NCI-H2171 treated with DMSO at 0.1 percent for 48 hours (cell line): ENCODE data around the gene ANKRD29.

Source experiments
- DNase-seq: peaks from one replicate; lab custom pipeline; 2025; lab: John Stamatoyannopoulos, UW

ANKRD29 gene, protein sequence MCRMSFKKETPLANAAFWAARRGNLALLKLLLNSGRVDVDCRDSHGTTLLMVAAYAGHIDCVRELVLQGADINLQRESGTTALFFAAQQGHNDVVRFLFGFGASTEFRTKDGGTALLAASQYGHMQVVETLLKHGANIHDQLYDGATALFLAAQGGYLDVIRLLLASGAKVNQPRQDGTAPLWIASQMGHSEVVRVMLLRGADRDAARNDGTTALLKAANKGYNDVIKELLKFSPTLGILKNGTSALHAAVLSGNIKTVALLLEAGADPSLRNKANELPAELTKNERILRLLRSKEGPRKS

DNA sequence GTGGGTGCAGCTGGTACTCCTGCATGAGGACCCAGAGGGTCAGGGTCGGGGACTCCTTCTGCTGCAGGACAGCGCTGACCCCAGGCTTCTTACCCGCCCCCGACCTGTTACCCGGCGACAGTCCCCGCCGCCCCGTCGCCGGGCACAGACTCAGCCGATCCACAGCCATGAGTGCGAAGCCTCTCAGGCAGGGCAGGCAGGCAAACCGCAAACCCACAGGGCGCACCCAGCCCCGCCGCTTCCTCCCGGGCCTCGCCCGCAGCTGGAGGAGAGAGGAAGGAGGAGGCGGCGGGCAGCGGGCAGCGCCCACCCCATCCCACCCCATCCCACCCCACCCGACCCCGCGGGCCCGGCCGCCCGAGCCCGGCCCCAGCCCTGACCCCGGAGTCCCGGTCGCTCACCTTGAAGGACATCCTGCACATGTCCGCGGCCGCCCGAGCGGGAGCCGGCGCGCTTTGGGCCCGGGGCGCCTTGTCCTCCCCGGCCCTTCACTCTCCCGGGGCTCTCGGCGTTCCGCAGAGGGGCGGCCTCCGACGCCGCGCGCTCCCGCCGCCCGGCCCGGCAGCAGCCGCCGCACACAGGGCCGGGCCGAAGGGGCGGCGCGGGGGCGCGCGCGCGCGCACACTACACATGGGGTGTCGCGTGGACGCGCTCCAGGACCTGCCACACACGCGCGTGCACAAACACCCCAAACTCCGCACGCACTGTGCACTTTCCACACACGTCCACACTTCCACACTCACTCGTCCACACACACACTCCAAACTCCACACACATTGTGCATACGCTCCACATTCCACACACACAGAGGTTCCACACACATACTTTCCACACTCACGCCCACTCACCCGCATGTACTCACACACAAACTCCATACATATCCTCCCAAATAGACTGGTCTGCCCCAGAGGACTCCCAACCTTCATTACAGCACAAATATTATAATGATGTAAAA, at the start of gene ANKRD29:
TSS of gene ANKRD29 (minus strand) at position 603 of the 955 bp plus-strand sequence. CDS start at position 422, 181 bp downstream.
- peak; percentile 25 for DNase-seq

DNA sequence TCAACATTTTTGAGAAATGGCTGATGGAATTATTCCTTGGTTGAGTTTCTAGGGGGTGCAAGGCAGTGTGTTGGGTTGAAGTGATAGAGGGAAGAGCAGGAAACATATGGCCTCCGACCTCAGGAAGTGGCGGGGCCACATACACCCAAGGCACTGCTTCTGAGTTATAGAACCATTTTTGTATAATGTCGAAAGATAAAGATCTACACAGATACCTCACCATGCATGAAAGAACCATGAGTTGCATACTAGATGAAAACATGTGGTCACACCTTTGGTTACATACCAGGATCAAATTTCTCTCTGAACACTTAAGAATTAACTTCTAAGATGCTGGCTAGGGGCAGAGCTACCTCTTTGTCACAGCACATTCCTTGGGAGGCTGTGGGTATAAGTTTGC, 49.7 kb upstream of the ANKRD29 start:
- DNase-seq, result peak; percentile 39

DNA sequence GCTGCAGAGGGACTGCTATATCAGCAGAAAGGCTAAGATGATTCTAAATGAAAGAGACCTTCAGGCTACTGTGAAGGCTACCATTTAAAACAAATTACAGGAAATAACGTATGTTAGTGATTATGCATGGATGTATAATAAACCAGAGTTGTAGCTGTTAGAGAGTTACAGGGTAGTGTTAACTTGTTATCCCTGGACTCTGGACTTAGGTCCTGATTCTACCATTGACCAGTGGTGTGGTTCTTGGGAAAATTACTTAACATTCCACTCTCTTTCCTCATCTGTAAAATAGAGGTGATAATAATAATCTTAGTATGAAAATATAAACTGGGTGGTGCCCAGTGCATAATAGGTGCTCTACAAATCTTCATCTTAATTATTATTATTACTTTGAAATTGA, 48.7 kb upstream of the ANKRD29 start:
- no peak for DNase-seq

DNA sequence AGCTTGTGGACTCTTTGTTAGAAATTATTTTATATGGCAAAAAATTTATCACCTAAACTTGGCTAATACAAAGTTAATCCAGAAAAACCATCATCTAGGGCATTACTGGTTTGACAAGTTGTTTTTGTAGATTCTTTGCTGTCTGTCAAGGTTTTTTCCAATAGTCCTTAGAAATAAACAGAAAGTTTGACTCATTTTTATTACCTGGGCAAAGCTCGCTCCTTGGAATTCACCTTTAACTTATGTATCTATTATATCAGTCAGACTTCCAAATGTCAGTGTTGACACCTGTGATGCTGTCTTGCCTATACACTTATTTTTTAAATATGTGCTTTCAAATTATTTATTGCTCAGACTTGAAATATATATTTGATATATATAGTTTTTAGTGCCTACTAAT, 48.2 kb upstream of the ANKRD29 start:
- no peak for DNase-seq

DNA sequence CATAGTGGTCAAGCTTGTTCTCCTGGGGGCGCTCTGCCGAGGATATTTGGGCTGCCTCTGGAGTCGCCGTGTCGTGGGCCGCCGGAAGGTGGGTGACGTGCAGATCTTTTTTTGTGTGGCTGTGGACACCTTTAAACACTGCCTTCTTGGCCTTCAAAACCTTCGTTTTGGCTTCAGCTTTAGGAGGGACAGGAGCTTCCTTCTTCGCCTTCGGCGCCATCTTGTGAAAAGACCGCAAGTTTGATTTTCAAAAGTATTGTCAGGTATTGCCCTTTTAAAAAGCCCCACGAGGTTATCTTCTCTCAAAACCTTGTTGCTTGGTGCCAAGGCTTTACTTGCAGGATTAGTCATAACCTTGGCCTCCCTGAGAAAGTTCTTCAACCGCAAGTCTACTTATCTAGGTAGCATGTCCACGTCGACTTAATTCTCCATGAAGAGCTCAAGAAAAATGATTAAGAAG, 47.4 kb upstream of the ANKRD29 start:
- DNase-seq, result no peak

DNA sequence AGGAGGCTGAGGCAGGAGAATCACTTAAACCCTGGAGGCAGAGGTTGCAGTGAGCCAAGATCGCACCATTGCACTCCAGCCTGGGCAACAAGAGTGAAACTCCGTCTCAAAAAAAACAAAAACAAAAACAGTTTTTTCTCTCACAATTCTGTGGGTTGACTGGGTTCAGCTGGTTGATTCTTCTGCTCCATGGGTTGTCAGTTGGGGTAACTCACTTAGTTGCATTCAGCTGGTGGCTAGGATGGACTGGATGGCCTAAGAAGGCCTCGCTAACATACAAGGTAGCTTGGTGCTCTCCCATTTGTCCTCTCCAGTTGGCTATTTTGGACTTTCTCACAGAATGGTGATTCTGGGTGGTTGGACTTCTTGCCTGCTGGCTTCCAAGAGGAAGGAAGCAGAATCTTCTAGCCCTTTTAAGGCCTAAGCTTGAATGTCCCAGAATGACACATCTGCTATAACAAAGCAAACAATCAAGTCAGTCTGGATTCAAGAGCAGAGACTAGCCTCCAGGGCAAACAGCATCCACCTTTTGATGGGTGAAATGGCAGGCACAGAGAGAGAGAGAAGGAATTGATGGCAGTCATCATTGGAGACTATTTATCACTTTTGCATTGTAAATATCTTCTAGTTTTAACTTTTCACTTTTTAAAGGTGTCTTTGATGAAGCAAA, 44.4 kb upstream of the ANKRD29 start:
- DNase-seq, result no peak

DNA sequence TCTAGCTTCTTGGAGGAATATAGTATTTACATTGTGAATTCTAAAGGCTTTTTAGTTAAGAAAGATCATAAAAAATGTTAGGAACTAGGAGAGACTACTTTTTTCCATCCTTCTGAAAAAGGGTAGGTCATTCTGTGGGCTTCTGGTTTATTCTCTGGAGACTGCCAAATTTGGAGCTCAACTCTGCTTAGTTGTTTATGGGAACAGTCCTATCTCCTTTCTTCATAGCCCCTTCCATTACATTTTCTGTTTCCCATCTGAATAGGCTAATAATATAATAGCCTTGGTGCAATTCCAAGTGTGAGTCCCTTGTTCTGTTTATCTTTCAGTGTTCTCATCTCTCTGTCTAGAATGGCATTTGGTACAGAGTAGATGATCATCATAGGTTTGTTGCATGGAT, 42.1 kb upstream of the ANKRD29 start:
- DNase-seq, result no peak

DNA sequence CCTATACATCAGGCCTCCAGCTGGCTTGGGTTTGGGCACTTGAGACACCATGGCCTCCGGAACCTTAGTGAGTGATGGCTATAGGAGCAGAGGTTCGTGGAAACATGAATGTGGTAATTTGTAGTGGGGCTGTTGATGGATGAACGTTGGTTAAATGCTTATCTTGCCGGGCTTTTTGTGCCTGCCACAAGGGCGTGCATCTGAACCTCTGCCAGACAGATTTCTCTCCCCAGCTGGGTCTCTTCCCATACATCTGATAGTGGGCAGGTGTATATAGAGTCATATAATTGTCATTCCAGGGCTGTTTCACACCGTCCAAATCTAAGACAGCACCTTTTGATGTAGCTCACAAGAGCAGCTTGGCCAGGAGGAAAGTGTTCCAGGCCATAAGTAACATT, 41.3 kb upstream of the ANKRD29 start:
- DNase-seq, result no peak

DNA sequence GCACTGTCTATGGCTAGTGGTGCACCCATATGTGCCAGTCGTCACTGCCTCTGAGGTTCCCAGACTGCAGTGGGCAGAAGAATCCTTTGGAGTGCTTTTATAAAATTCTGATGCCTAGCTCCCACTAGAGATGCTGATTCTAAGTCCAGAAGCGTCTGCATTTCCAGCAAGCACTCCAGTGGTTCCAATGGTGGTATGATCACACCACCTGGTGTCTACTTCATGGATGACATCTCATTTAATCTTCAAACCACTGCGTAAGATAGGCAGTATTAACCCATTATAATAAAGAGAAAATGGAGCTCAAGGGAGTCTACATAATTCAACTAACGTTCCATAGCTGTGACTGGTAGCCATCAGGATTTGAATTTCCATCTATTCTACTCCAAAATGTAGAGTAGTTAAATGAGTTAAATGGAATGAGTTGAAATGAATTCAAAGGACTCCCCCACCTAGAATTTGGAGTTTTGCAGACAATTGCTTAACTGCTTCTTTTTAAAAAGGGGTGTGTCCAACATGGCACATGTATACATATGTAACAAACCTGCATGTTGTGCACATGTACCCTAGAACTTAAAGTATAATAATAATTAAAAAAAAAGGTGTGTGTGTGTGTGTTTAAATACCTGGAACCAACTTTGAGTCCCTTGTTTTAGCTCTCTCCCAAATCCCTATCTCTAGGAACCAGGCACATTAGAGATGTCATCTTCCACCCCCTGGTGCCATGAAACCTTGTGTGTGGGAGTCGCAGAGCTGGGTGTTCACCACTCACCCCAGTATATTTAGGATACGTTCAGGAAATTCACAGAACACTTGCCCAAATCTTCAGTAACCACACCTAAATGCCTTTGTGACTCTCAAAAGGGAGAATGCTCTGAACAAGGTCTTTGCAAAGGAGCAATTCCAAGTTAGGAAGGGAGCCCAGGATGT, 40.6 kb upstream of the ANKRD29 start:
- DNase-seq, result peak; percentile 25

DNA sequence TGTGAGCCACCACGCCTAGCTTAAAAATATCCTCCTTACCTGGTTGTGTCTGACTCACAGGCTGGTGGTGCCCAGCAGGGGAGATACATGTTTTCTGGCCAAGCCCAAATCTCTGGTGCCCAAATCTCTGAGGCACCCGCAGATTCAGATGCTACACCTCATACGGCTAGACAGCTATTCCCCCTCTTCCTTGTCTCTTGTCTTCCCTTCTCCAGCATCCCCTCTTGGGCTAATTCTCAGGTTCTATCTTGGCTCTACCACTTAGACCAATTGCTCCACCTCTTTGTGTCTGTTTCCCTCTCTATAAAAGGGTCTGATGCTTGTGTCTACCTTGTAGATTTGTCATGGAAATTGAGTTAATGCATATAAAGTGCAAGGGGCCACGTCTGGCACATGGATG, 39.9 kb upstream of the ANKRD29 start:
- DNase-seq, result no peak

DNA sequence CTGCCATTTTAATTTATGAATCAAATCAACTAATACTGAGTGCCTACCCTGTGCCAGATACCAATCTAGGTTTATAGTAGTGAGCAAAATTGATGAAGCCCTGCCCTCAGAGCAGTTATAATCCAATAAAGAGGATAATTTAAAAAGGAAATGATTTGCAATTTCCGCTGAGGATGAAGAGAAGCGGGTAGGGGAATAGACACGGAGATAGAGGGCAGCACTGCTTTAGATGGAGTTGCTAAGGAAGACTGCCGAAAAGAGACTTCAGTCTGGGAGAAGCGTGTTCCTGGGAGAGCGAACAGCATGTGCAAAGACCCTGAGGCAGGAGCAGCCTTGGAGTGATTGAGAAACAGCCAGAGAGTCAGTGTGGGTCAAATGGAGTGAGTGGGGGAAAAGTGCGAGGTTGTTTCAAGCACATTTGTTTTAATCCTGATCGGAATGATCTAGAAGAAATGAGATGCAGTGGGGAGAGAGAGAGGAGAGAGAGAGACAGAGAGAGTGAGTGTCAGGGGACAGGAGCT, 38.9 kb upstream of the ANKRD29 start:
- no peak for DNase-seq

DNA sequence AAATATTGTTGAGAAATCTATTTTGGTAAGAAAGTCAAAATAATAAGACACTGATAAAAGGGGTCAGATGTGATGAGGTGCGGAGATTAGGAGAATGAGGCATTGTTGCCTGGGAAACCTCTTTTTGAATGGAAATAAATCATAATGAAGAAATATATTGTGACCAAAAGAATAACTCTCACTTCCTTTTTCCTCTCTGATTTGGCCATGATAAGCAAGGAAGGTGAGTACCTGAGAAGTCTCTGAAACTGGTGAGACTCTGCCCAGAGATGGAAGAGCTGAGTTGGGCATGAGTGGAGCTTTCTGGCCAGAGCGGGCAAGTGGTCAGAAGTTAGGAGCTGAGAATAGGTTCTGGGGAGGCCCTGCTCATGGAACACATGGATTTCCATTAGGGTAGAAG, 38.3 kb upstream of the ANKRD29 start:
- no peak for DNase-seq

DNA sequence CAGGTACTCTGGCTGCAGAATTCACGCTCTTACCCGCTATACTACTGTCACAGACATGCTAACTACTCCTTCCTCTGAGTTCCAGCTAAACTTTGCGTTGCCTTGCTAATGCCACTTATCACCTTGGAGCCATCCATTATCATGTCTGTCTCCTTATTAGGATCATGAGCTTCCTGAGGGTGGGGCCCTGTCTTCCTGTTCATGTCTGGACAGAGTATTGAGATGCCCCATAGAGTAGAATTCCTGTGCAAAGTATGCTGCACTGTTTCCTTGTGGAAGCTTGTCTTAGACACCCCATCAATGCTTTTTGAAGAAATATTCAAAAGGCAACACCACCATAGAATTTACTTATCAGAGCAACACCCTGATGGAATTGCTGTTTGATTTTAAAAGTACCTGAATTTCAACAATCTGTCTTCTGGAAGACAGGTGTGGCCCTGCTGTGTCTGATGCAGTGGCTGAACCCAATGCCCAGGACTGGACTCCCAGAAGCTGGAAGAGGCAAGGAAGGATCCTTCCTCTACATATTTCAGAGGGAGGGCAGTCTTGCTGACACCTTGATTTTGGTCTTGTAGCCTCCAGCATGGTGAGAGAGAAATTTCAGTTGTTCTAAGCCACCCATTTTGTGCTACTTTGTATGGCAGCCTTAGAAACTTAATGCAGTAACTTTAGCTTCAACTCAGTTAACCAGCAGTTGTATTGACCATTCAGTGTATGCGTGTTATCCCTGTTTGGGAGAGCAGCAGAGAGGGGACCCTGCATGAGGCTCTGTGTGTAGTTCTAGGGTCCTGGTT, 32.1 kb upstream of the ANKRD29 start:
- no peak for DNase-seq

DNA sequence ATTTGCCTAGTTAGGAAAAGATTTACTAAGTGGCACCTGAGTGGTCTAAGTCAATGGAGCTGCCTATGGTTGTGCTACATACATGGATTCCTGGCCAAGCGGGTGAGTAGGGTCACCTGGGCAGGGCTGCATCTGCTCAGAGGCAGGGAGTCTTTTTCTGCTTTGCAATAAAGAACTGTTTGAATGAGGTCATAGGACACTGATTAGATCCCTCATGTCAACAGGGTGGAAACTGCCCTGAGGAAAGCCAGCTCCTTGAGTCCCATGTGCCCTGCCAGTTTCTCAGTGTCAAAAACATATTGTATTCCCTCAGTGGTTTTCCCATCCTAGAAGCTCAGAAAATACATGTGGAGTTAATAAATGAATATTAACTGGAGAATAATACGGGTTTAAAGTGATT, 31.1 kb upstream of the ANKRD29 start:
- no peak for DNase-seq

DNA sequence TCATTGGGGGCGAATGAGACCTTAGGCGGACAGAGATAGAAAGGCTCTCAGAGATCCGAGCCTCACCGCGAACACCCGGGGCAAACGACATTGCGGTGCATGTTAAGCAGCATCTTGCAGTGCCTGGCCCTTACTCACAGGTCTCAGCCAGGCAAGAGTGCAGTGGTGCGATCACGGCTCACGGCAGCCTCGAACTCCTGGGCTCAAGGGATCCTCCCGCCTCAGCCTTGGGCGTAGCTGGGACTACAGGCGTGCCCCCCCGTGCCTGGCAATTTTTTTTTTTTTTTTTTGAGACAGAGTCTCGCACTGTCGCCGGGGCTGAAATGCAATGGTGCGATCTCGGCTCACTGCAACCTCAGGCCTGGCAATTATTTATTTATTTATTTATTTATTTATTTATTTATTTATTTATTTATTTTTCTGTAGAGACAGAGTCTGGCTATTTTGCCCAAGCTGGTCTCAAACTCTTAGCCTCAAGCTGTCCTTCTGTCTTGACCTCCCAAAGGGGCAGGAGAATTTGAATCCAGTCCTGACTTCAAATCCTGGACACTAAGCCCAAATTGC, 27.9 kb upstream of the ANKRD29 start:
- DNase-seq, result peak; percentile 26

DNA sequence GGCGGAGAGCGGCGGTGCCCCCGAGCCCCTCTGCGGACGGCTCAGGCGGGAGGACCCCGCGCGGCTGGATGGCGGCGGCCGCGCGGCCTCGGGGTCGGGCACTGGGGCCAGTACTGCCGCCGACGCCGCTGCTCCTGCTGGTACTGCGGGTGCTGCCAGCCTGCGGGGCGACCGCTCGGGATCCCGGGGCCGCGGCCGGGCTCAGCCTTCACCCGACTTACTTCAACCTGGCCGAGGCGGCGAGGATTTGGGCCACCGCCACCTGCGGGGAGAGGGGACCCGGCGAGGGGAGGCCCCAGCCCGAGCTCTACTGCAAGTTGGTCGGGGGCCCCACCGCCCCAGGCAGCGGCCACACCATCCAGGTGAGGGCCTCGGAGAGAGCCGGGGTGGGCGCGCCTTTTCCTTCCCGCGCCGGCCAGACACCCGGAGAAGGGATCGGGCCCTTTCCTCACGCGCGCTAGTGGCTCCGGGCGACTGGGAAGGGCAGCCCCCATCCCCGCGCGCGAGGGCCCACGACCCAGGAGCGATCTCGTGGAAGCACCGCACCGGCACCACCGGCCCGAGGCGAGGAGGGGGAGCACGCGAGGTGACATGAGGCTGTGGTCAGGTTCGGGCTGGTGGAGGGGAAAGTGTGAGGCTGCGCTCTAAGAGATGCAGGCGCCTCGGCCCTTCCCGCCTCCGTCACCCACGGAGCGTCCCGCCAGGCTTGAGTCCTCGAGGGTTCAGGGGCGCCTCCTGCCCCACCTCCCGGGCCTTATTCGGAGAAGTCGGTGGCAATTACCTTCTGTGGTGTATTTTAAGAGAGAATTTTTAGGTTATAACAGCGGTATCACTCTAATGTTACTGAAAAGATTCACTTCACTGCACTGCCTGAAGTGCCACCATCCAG, 27.1 kb upstream of the ANKRD29 start:
- peak; percentile 37 for DNase-seq

DNA sequence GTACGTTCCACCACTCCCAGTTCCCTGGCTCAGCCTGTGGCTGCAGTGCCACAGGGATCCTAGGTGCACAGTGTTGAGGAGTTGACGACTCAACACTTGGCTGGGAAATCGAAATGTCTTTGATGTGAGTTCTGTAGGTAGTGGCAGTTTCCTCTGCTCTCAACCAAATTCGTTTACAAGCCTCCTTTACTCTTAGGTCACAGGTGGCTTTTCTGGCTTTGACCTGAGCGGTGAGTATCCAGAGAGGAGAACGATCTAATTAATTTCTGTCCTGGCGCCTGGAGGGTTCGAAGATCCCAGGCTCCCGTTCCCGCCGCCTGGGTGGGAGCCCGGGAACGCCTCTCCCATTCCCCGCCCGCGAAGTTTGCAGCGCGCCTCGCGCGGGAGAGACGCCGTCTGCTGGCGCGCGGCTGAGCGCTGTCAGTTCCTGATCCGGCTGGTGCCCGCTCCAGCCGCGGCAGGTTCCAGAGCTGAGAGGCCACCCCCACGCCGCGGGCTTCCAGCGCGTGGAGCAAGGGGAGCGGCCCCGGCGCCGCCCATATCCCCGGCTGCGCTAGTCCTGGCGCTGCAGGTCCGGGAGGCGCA, 26.4 kb upstream of the ANKRD29 start, which contains the start of gene LAMA3:
TSS of gene LAMA3 (plus strand) at position 423 of the 585 bp plus-strand sequence. CDS start 231 bp downstream, outside the sequence.
- DNase-seq, result peak; percentile 65

DNA sequence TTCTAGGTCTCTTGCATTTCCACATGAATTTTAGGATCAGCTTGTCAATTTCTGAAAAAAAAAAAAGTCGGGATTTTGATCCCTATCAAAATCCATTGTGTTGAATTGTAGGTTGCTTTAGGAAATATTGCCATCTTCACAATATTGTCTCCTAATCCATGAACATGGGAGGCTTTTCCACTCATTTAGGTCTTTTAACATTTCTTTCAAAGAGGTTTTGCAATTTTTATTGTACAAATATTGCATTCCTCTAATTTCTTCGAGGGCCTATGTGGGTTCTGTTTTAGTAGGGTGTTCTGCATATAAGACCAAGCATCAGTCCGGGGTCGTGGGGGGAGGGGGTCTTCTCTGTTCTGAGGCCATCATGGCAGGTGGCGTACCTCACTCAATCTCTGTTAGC, 25.8 kb upstream of the ANKRD29 start:
- no peak for DNase-seq
